DLD1 (cell line): ENCODE data around the gene TMEM109.

Source experiments
- in situ Hi-C: cut with HindIII; loops from 2 replicates; pipeline ENCODE4 v1.10.0; 2017; ENCODE audit warnings: low sequenced_read_pairs

The TMEM109 gene

DNA sequence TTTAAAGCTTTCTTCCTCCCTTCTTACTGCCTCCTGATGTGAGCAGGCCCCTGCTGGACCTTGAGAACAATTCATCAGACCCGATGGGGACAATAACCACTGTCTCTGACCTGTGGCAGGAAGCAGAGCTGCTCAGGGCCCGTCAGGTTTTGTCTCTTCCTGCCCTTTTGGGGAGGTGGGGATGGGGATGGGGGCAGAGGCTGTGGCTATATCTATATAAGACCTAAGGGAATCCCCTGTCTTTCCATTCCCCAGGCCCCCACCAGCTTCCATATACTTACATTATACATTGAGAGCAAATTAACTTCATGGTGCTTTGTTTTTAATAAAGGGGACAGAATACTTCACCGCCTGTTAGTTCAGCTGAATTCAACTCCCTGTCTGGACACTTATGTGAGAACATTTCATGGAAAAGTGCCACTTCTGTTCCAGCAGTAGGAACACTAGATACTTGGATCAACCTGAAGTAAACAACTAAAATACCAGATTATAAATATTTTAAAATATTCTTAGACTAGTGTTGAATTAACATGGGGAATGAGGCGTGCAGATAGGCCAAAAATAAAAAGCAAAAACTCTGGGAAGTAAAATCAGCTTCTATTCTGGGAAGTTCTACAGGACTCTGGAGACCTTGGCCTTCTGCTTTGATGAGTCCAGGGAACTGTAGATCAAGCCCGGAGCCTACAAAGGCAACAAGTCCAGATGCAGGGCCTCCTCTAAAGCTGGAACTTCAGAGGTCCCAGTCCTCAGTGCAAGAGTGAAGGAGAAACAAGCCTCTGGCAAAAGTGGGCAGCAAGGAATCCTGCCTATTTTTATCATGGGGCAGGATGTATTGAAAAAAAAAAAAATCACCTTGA is 35.5 kb upstream of the TMEM109 start:
- in situ Hi-C loops: no loop called here

- in situ Hi-C loops: no loop called here
These were observed 34.9 kb upstream of the TMEM109 start for GRCh38 chr11:60879104-60879503.

DNA sequence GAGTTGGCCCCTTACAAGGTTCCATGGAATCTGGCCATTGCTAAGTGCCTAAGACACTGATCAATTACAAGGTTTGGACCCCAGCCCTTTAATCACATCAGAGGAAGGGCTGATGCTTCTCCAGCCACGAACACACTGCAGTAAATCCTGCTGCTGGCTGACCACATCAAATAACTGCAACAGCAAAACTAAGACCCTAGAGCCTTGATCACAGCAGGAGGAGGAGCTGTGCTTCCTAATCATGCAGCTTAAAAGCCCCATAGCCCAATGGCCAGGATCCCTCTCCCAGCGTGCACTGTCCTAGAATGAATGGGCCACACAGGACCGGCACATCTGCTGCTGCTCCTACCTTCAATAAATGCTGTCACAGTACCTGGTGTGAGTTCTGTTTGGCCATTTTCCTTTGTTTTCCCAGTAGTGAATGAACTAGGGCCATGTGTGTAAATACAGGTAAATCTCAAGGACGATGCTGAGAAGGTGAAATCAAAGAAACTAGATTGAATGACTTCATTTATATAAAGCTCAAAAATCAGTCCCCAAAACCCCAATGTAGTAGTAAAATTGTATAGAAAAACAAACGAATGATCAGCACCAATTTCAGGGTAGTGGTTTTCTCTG is 33.9 kb upstream of the TMEM109 start:
- in situ Hi-C loops: no loop called here

GRCh38 chr11:60880643-60881282 is 33.2 kb upstream of the TMEM109 start:
- in situ Hi-C loops: no loop called here

- in situ Hi-C loops: no loop called here
These were observed 26.4 kb upstream of the TMEM109 start for GRCh38 chr11:60887556-60887955.

DNA sequence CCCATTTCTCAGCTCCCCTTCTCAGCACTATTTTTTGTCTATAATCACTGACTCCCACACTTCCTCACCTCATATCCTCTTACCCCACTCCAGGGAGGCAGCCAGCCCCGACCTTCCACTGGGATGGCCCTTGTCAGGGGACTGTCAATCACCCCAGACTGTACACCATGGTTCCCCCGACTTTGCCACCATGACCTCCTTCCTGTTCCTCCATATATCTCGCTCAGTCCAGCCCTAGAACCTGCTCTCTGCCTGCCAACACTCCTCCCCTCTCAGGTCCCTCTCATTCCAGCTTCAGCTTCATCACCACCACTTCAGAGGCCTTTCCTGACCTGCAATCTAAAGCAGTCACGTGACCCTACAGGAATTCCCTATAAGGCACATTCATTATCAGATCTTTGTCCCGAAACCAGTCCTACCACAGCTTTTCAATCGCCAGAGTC is 24.1 kb upstream of the TMEM109 start:
- in situ Hi-C loops: no loop called here

- in situ Hi-C loops: no loop called here
These were observed 23.3 kb upstream of the TMEM109 start for GRCh38 chr11:60890696-60891095.

DNA sequence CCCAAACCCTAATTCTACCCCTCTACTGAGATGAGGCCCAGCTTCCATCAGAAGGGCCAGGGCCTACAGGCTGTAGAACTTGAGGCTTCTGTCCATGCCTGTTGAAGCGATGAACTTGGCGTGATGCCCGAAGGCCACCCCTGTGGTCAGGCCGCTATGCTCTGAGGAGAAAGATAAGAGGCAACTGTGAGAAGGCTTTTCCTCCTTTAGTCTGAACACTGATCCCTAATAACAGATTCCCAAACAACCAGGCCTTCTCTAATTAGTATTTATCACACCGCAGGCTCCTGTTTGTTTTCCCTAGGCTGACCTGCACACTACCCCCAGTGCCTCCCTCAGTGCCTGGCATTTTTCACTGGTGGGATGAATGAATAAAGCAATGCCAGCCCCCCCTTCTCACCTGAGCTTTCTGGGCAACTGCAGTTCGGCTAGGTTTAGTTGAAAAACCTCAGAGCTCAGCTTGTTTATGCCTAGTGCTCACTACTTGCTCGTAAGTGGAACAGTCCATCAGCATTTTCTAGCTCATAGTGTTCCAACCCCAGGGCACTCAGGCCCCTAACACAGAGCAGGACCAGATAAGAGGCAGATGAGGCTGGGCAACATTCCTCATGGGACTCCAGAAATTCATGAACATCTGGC is 22.7 kb upstream of the TMEM109 start:
- in situ Hi-C loops: no loop called here

DNA sequence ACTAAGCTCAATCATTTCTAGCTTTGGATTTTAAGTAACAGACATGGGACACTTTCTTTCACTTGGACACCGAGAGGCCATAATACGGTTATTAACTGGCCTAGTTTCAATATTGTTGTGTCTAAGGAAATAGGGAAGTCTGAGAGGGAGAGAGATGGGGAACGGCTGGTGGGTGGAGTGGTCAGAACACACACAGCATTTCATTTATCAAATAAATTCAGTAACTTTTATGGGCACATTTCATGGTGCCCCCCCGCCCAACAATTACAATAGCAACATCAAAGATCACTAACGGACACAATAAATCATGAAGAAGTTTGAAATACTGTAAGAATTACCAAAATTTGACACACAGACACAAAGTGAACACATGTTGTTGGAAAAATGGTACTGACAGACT is 18.3 kb upstream of the TMEM109 start:
- in situ Hi-C loops: no loop called here

DNA sequence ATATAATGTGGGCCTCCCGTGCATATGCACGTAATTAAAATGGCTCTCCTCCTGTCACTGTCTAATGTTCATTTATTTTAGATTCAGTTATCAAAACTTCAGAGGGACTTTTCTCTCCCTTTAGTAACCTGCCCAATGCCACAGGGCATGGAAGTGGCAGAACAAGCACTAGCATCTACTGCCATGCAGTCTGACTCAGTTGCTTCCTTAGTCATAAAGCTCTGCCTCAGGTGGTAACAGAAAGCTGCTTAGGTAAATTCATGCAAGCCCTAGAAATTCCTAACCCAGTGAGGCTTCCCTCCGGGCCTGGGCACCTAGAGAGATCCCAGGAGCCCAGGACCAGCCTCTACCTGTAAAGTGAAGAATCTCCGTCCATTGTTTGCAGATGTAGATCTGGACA is 16.5 kb upstream of the TMEM109 start:
- in situ Hi-C loops: no loop called here

- in situ Hi-C loops: no loop called here
These were observed 14.7 kb upstream of the TMEM109 start for GRCh38 chr11:60899046-60899936.

DNA sequence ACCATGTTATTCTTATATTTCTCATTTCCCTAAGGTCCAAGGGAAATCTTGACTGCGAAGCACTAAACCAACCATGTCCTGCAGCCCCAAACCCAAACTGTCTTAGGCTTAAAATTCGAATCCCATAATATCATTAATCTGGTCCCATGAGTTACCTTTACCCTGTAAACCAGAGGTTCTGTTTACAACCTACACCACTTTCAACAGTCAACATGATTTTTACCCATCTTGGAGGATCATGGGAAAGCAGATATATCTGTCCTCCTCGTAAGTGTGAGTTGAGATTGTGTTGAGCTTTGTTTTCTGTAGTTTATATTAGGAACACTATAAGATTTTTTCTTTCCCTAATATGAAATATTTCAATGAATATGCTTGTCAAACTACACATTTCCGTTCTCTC is 14.0 kb upstream of the TMEM109 start:
- in situ Hi-C loops: no loop called here

DNA sequence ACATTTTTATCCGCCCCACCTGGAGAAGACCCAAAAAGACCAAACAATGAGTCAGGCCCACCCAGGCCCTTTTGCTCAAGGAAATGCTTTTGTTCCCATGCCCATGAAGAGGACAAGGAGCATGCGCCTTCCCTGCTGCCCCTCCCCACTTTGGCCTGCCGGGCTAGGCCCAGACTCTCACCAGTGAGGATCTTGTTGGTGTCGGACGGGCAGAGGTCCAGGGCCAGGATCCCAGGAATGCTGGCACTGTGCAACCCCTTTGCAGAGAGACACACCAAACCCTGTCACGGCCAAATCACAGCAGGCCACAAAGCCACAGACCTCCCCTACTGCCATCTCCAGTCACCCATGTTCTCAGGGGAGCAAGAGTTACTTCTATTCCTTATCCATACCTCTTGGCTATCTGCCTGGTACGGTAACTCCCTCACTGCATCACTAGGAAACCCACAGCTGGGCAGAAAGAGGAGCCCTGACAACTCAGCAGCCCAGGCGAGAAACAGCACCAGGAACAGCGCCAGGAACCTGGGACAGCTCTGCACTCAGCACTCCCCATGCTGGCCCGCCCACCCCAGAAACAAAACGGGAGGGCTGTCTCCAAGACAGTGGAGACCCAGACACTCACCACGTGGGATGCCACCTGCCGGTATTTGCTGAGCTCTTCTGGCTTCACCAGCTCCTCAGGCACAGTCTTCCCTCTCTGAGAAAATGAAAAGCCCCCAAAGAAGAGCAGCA is 13.1 kb upstream of the TMEM109 start:
- in situ Hi-C loops: no loop called here

- in situ Hi-C loops: no loop called here
These were observed 11.3 kb upstream of the TMEM109 start for GRCh38 chr11:60902625-60903024.

DNA sequence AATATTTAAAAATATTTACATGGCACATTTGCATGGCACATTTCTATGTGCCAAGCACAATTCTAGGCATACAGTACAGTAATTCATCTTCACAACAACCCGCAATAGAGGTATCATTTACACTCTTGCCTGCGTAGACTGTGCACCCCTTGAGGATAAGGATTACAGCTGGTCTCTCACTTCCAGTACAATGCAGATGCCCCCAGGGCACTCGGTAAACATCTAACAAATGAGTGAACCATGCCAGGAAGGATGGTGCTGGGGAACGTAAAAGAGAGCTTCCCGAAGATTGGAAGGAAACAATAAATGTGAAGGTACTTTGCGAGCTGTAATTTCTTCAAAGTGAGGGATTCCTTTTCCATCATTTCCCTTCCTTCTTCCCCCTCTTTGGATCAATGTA is 8.9 kb upstream of the TMEM109 start:
- in situ Hi-C loops: no loop called here

- in situ Hi-C loops: no loop called here
These were observed 8.3 kb upstream of the TMEM109 start for GRCh38 chr11:60905551-60906113.

- in situ Hi-C loops: no loop called here
These were observed 7.6 kb upstream of the TMEM109 start, which contains the start of gene PRPF19 for GRCh38 chr11:60906132-60906972. PRPF19 (minus strand) TSS chr11:60906585; CDS start chr11:60906382, 203 bp downstream.

- in situ Hi-C loops: no loop called here
These were observed 5.2 kb upstream of the TMEM109 start for GRCh38 chr11:60908803-60909202.
